K562 (cell line): Measurements from ENCODE around the gene GSTO2. TPM values are rescaled to one million over a fixed set of nuclear protein-coding genes. Genes with fewer than 3 reads are reported as not detected.

ENCODE experiments used
- ATF1 ChIP-seq, 2 experiments: fragments of 450-650 bp in 1 of 2; IDR thresholded peaks; 2 replicates each; pipeline ENCODE4 v1.6.1; 2016; ENCODE audit warnings: missing compliant biosample characterization in 1 of 2, missing genetic modification characterization in 1 of 2
- BMI1 ChIP-seq: fragments of 150-350 bp; IDR thresholded peaks from 2 replicates; pipeline ENCODE4 v1.6.1; 2014; ENCODE audit warnings: low read length
- C11orf30 ChIP-seq: fragments of 450-650 bp; IDR thresholded peaks from 2 replicates; pipeline ENCODE4 v1.6.1; 2016; ENCODE audit warnings: low read depth, mild to moderate bottlenecking
- CHCHD3 ChIP-seq: fragments of 250-450 bp; sonication (Bioruptor Pico); IDR thresholded peaks from 2 replicates; pipeline ENCODE4 v2.1.2; 2022; ENCODE audit warnings: mild to moderate bottlenecking
- CTBP1 ChIP-seq: fragments of 450-650 bp; IDR thresholded peaks from 2 replicates; pipeline ENCODE4 v1.6.1; 2016; ENCODE audit warnings: borderline replicate concordance
- EGR1 ChIP-seq: fragments of 450-650 bp; conservative IDR thresholded peaks from 2 replicates; pipeline ENCODE4 v1.6.1; 2017; ENCODE audit warnings: mild to moderate bottlenecking
- ELF1 ChIP-seq: fragments of 200-800 bp; sonication (Bioruptor generic); IDR thresholded peaks from 2 replicates; pipeline ENCODE4 v1.6.1; 2016; ENCODE audit warnings: missing genetic modification characterization, missing compliant biosample characterization
- ELF2 ChIP-seq: fragments of 250-450 bp; sonication (Bioruptor Pico); IDR thresholded peaks from 2 replicates; pipeline ENCODE4 v1.5.0; 2021; ENCODE audit warnings: mild to moderate bottlenecking
- GABPA ChIP-seq: fragments of 200-800 bp; sonication (Bioruptor generic); conservative IDR thresholded peaks from 2 replicates; pipeline ENCODE4 v1.6.1; 2016; ENCODE audit warnings: low read depth, missing genetic modification characterization, missing compliant biosample characterization
- HNRNPL ChIP-seq: fragments of 200-400 bp; formaldehyde crosslinking; IDR thresholded peaks from 2 replicates; pipeline ENCODE4 v1.6.1; 2017; ENCODE audit warnings: low read depth, mild to moderate bottlenecking, low read length
- KDM4B ChIP-seq, 2 experiments: fragments of 450-650 bp in 1 of 2; sonication (generic) in 1 of 2; IDR thresholded peaks; 2 replicates each; pipeline ENCODE4 v1.6.1; 2016 to 2017; ENCODE audit warnings: borderline replicate concordance in 2 of 2, antibody characterized with exemption in 1 of 2, low read depth in 1 of 2, mild to moderate bottlenecking in 1 of 2
- MECOM ChIP-seq: fragments of 250-450 bp; sonication (Bioruptor Pico); IDR thresholded peaks from 2 replicates; pipeline ENCODE4 v1.8.0; 2022; ENCODE audit warnings: inconsistent platforms
- POLR2AphosphoS2 ChIP-seq: IDR thresholded peaks from 2 replicates; pipeline ENCODE4 v1.6.1; 2012; ENCODE audit warnings: low read length, improper control_type of control experiment
- PYGO2 ChIP-seq: fragments of 450-650 bp; IDR thresholded peaks from 2 replicates; pipeline ENCODE4 v1.6.1; 2016; ENCODE audit warnings: mild to moderate bottlenecking, missing genetic modification characterization, moderate library complexity, missing compliant biosample characterization
- RBM22 ChIP-seq: fragments of 200-400 bp; formaldehyde crosslinking; IDR thresholded peaks from 2 replicates; pipeline ENCODE4 v1.6.1; 2018; ENCODE audit warnings: low read length, low read depth; ENCODE audit not compliant: poor library complexity, severe bottlenecking
- RBM39 ChIP-seq: fragments of 200-400 bp; formaldehyde crosslinking; optimal IDR thresholded peaks from 2 replicates; pipeline ENCODE3; 2018; ENCODE audit warnings: low read depth, low read length
- SMAD4 ChIP-seq: fragments of 250-450 bp; sonication (Bioruptor Pico); conservative IDR thresholded peaks from 2 replicates; pipeline ENCODE4 v1.8.0; 2021; ENCODE audit warnings: inconsistent platforms, mild to moderate bottlenecking, moderate library complexity
- SMARCA4 ChIP-seq: fragments of 450-650 bp; IDR thresholded peaks from 2 replicates; pipeline ENCODE4 v1.6.1; 2016
- SRF ChIP-seq, 2 experiments: fragments of 250-450, 450-650 bp in 1 of 2; sonication (Bioruptor Pico) in 1 of 2; sonication (generic) in 1 of 2; formaldehyde crosslinking; IDR thresholded peaks; 2 replicates each; pipeline versions ENCODE4 v1.5.0 to v1.5.1; 2020 to 2022; ENCODE audit warnings: mild to moderate bottlenecking in 1 of 2, missing genetic modification reagents in 1 of 2
- ZFP36 ChIP-seq: fragments of 150-350 bp; IDR thresholded peaks from 2 replicates; pipeline ENCODE4 v1.6.1; 2018; ENCODE audit warnings: low read length, low read depth; ENCODE audit not compliant: partially characterized antibody
- ZFX ChIP-seq: sonication (generic); formaldehyde crosslinking; IDR thresholded peaks from 2 replicates; pipeline ENCODE4 v1.8.0; 2022; ENCODE audit warnings: mild to moderate bottlenecking, missing genetic modification reagents, moderate library complexity
- ZNF282 ChIP-seq: sonication (generic); formaldehyde crosslinking; IDR thresholded peaks from 2 replicates; pipeline ENCODE4 v1.8.1; 2023; ENCODE audit warnings: missing genetic modification reagents
- ZNF551 ChIP-seq: fragments of 250-450 bp; sonication (Bioruptor Pico); IDR thresholded peaks from 2 replicates; pipeline ENCODE4 v1.5.0; 2021; ENCODE audit warnings: mild to moderate bottlenecking, moderate library complexity
- ZNF77 ChIP-seq: fragments of 250-450 bp; sonication (Bioruptor Pico); IDR thresholded peaks from 2 replicates; pipeline ENCODE4 v1.5.0; 2020
- ZSCAN29 ChIP-seq: fragments of 450-650 bp; IDR thresholded peaks from 2 replicates; pipeline ENCODE4 v1.6.1; 2017
- polyA plus RNA-seq, 8 experiments: library from polyadenylated mRNA; depleted of rRNA in 4 of 8; stranded (reverse) in 5 of 8; unstranded in 3 of 8; fragments of >200 nt; fragmentation: Nextera tagmentation in 2 of 8; fragmentation: Illumina TruSeq in 1 of 8; extraction: Ambion mirVana in 2 of 8; extraction: Trizol in 1 of 8; gene quantifications; 2 replicates each; pipeline versions ENCODE4 v1.2.1 to v1.2.3, GENCODE V29; 2011 to 2014; ENCODE audit warnings: inconsistent platforms in 1 of 8, missing spikeins in 1 of 8
- total RNA-seq, 7 experiments: library from RNA; depleted of rRNA in 6 of 7; stranded (reverse); fragments of >200 nt in 6 of 7; fragmentation: Illumina TruSeq in 2 of 7; extraction: Trizol in 2 of 7; gene quantifications; 2 replicates each; pipeline versions ENCODE4 v1.2.1 to v1.2.3, GENCODE V29; 2011 to 2021; ENCODE audit warnings: low replicate concordance in 1 of 7
- TF ChIP-seq, protein P1 (sequence below), 2 experiments: fragments of 150-350 bp in 1 of 2; IDR thresholded peaks; 2 replicates each; pipeline ENCODE4 v1.6.1; 2012 to 2016; ENCODE audit warnings: low read depth in 2 of 2, low read length in 2 of 2, mild to moderate bottlenecking in 1 of 2, moderate library complexity in 1 of 2
- TF ChIP-seq, protein P2 (sequence below): fragments of 250-450 bp; sonication (Bioruptor Pico); IDR thresholded peaks from 2 replicates; pipeline ENCODE4 v1.6.1; 2021; ENCODE audit warnings: mild to moderate bottlenecking

The GSTO2 gene
- total and polyA plus RNA-seq, 9 of the 15 experiments (the other 6 are each of a cell fraction or from before 2014, with no cell fraction given), result 0.18 to 1.8 (median 0.90) TPM

DNA sequence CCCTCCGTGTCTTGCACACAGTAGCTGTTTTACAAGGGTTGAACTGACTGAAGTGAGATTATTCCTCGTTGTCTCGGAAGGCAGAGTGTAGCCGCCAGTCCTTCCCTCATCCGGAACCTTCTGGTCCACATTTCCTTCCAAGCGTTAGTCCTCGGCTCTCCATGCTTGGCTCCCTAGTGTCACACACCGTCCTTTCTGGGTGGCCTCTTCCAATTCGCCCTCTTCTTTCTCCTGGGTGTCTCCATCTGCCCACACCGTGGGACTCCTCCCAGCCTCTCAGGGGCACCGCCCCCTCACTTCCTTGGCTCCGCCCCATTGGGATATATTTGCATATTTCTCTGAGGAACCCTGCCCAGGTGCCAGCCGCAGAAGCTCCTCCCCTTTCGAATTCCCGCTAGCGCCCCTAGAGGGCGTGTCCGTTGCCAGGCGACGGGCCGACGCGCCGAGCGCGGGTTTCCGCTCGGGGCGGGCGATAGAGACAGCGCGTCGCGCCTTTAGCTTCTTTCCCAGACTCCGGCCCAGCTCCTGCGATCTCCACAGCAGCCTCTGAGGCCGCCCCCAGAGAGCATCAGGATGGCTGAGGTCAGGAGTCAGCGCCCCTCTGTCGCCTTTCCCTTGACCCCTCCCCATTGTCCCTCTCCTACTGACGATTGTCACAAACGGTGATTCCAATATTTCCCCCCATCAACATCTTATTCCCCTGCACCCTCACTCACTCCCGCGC, 84.5 kb downstream of the GSTO2 start, which contains the start of gene CFAP58 (continued):
- TF ChIP-seq, protein P1, sequence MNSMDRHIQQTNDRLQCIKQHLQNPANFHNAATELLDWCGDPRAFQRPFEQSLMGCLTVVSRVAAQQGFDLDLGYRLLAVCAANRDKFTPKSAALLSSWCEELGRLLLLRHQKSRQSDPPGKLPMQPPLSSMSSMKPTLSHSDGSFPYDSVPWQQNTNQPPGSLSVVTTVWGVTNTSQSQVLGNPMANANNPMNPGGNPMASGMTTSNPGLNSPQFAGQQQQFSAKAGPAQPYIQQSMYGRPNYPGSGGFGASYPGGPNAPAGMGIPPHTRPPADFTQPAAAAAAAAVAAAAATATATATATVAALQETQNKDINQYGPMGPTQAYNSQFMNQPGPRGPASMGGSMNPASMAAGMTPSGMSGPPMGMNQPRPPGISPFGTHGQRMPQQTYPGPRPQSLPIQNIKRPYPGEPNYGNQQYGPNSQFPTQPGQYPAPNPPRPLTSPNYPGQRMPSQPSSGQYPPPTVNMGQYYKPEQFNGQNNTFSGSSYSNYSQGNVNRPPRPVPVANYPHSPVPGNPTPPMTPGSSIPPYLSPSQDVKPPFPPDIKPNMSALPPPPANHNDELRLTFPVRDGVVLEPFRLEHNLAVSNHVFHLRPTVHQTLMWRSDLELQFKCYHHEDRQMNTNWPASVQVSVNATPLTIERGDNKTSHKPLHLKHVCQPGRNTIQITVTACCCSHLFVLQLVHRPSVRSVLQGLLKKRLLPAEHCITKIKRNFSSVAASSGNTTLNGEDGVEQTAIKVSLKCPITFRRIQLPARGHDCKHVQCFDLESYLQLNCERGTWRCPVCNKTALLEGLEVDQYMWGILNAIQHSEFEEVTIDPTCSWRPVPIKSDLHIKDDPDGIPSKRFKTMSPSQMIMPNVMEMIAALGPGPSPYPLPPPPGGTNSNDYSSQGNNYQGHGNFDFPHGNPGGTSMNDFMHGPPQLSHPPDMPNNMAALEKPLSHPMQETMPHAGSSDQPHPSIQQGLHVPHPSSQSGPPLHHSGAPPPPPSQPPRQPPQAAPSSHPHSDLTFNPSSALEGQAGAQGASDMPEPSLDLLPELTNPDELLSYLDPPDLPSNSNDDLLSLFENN (IDR thresholded peaks at IDR 0.05; ENCODE audit: low read depth in 2 of 2, low read length in 2 of 2), result 0 out of 4 replicates have a peak, but pooled peaks of 1 of the 2 experiments have one; percentile 65
- TF ChIP-seq, protein P2, sequence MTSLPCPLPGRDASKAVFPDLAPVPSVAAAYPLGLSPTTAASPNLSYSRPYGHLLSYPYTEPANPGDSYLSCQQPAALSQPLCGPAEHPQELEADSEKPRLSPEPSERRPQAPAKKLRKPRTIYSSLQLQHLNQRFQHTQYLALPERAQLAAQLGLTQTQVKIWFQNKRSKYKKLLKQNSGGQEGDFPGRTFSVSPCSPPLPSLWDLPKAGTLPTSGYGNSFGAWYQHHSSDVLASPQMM (CRISPR knock-in tag), result no peak
- peak; percentile 3 for TF ChIP-seq ZFP36
- TF ChIP-seq HNRNPL, result no peak
- peak; percentile 65 for TF ChIP-seq GABPA (tag)
- 0 out of 2 replicates have a peak, but pooled peaks have one; percentile 24 for TF ChIP-seq SMAD4
- peak; percentile 94 for TF ChIP-seq RBM22
- 0 out of 2 replicates have a peak, but pooled peaks have one; percentile 31 for TF ChIP-seq ELF1
- TF ChIP-seq C11orf30, result no peak
- TF ChIP-seq BMI1, result peak; percentile 81
- no peak for TF ChIP-seq ELF2 (CRISPR knock-in tag)
- TF ChIP-seq SMARCA4, result 0 out of 2 replicates have a peak, but pooled peaks have one; percentile 14
- TF ChIP-seq EGR1, result peak; percentile 86
- TF ChIP-seq ZNF77 (CRISPR knock-in tag), result no peak
- TF ChIP-seq KDM4B (IDR thresholded peaks at IDR 0.05; ENCODE audit: borderline replicate concordance in 2 of 2, low read depth in 1 of 2), result no peak
- TF ChIP-seq ZNF282 (CRISPR knock-in tag), result no peak
- TF ChIP-seq MECOM (CRISPR knock-in tag), result 0 out of 2 replicates have a peak, but pooled peaks have one; percentile 15
- peak; percentile 58; the same call in 1 of the 2 replicates for TF ChIP-seq CTBP1
- no peak for TF ChIP-seq PYGO2 (tag)
- no peak for TF ChIP-seq ZNF551
- no peak for TF ChIP-seq ZFX (CRISPR knock-in tag)
- 0 out of 4 replicates have a peak, but pooled peaks of 1 of the 2 experiments have one; percentile 40 for TF ChIP-seq SRF (CRISPR knock-in tag; IDR thresholded peaks at IDR 0.05)
- TF ChIP-seq CHCHD3, result no peak
- TF ChIP-seq RBM39, result no peak
- no peak for TF ChIP-seq POLR2AphosphoS2
- no peak for TF ChIP-seq ATF1 (CRISPR knock-in tag; IDR thresholded peaks at IDR 0.05)
- TF ChIP-seq ATF1 (tag; IDR thresholded peaks at IDR 0.05), result peak; percentile 69
- TF ChIP-seq ZSCAN29, result no peak
